H9 (cell line): ENCODE measurements around the gene MINPP1. TPM values are rescaled to one million over a fixed set of nuclear protein-coding genes. Genes with fewer than 3 reads are reported as not detected.

ENCODE experiments used
- DNase-seq: peaks from one replicate; pipeline ENCODE4 v3.0.0-alpha.2; 2017
- H2AFZ ChIP-seq: one replicate; pipeline ENCODE4 v1.6.1; 2013; ENCODE audit warnings: mild to moderate bottlenecking, low read length, control low read depth, moderate library complexity
- H2AK5ac ChIP-seq: 2 replicates; pipeline ENCODE4 v1.6.1; 2013; ENCODE audit warnings: low read length, control low read depth, mixed read lengths; ENCODE audit not compliant: insufficient read length
- H2BK120ac ChIP-seq: one replicate; pipeline ENCODE4 v1.6.1; 2013; ENCODE audit warnings: low read depth, mild to moderate bottlenecking, low read length, control low read depth, inconsistent platforms; ENCODE audit not compliant: poor library complexity, severe bottlenecking
- H2BK12ac ChIP-seq: 2 replicates; pipeline ENCODE4 v1.6.1; 2013; ENCODE audit warnings: low read length, control low read depth, mixed read lengths, low read depth; ENCODE audit not compliant: insufficient read length
- H2BK15ac ChIP-seq: 2 replicates; pipeline ENCODE4 v1.6.1; 2013; ENCODE audit warnings: low read depth, low read length, control low read depth
- H2BK20ac ChIP-seq: one replicate; pipeline ENCODE4 v1.6.1; 2013; ENCODE audit warnings: low read depth, mild to moderate bottlenecking, low read length, control low read depth, inconsistent platforms; ENCODE audit not compliant: poor library complexity, severe bottlenecking
- H2BK5ac ChIP-seq: 2 replicates; pipeline ENCODE4 v1.6.1; 2013; ENCODE audit warnings: low read length, control low read depth, mixed read lengths; ENCODE audit not compliant: insufficient read length
- H3K14ac ChIP-seq: 2 replicates; pipeline ENCODE4 v1.6.1; 2013; ENCODE audit warnings: low read length, control low read depth; ENCODE audit not compliant: insufficient read depth
- H3K18ac ChIP-seq: 2 replicates; pipeline ENCODE4 v1.6.1; 2013; ENCODE audit warnings: low read depth, mild to moderate bottlenecking, mixed read lengths, low read length, control low read depth; ENCODE audit not compliant: insufficient read length
- H3K23ac ChIP-seq: 2 replicates; pipeline ENCODE4 v1.6.1; 2013; ENCODE audit warnings: low read length, control low read depth, mixed read lengths, low read depth; ENCODE audit not compliant: insufficient read length
- H3K23me2 ChIP-seq: 2 replicates; pipeline ENCODE4 v1.6.1; 2013; ENCODE audit warnings: low read depth, mild to moderate bottlenecking, mixed read lengths, low read length, control low read depth; ENCODE audit not compliant: insufficient read length, poor library complexity, severe bottlenecking
- H3K27ac ChIP-seq: 2 replicates; pipeline ENCODE4 v1.5.1; 2013; ENCODE audit warnings: low read length, control low read depth, mixed read lengths, low read depth; ENCODE audit not compliant: insufficient read length
- H3K27me3 ChIP-seq: 2 replicates; pipeline ENCODE4 v1.6.1; 2013; ENCODE audit warnings: low read length, control low read depth, inconsistent platforms; ENCODE audit not compliant: insufficient read depth
- H3K4ac ChIP-seq: 2 replicates; pipeline ENCODE4 v1.6.1; 2013; ENCODE audit warnings: low read depth, mild to moderate bottlenecking, control low read depth, inconsistent platforms, low read length, moderate library complexity
- H3K4me1 ChIP-seq: 2 replicates; pipeline ENCODE4 v1.6.1; 2013; ENCODE audit warnings: low read length, control low read depth, inconsistent platforms; ENCODE audit not compliant: insufficient read depth
- H3K4me2 ChIP-seq: 2 replicates; pipeline ENCODE4 v1.6.1; 2013; ENCODE audit warnings: low read length, control low read depth, mixed read lengths; ENCODE audit not compliant: insufficient read length, insufficient read depth
- H3K56ac ChIP-seq: 2 replicates; pipeline ENCODE4 v1.6.1; 2013; ENCODE audit warnings: low read depth, mild to moderate bottlenecking, mixed read lengths, low read length, control low read depth; ENCODE audit not compliant: insufficient read length
- H3K79me1 ChIP-seq: 2 replicates; pipeline ENCODE4 v1.6.1; 2013; ENCODE audit warnings: low read depth, mild to moderate bottlenecking, moderate library complexity, low read length, control low read depth, inconsistent platforms; ENCODE audit not compliant: insufficient read depth, poor library complexity, severe bottlenecking
- H3K79me2 ChIP-seq: 2 replicates; pipeline ENCODE4 v1.6.1; 2013; ENCODE audit warnings: low read length, control low read depth, inconsistent platforms; ENCODE audit not compliant: insufficient read depth
- H3K9ac ChIP-seq: 2 replicates; pipeline ENCODE4 v1.6.1; 2013; ENCODE audit warnings: low read length, control low read depth, mixed read lengths; ENCODE audit not compliant: insufficient read length; ENCODE audit errors: extremely low read depth
- H3K9me3 ChIP-seq: one replicate; pipeline ENCODE4 v1.6.1; 2013; ENCODE audit warnings: low read depth, low read length, inconsistent platforms; ENCODE audit not compliant: control insufficient read depth
- H3T11ph ChIP-seq: one replicate; pipeline ENCODE4 v1.6.1; 2013; ENCODE audit warnings: mild to moderate bottlenecking, low read length, control low read depth, inconsistent platforms
- H4K20me1 ChIP-seq: one replicate; pipeline ENCODE4 v1.6.1; 2013; ENCODE audit not compliant: control insufficient read depth, insufficient read length, insufficient read depth
- H4K5ac ChIP-seq: 2 replicates; pipeline ENCODE4 v1.6.1; 2013; ENCODE audit warnings: low read depth, mild to moderate bottlenecking, mixed read lengths, low read length, control low read depth; ENCODE audit not compliant: insufficient read length
- H4K8ac ChIP-seq: replicated peaks from 2 replicates; pipeline ENCODE4 v1.6.1; 2013; ENCODE audit warnings: low read length, control low read depth, mixed read lengths, low read depth; ENCODE audit not compliant: insufficient read length
- H4K91ac ChIP-seq: 2 replicates; pipeline ENCODE4 v1.6.1; 2013; ENCODE audit warnings: low read depth, mild to moderate bottlenecking, moderate library complexity, mixed read lengths, low read length, control low read depth; ENCODE audit not compliant: insufficient read length
- H3K27ac Mint-ChIP-seq, 3 experiments: 2 replicates in 2 of 3; 3 replicates in 1 of 3; pipeline ENCODE4 v1.8.0; 2020 to 2021; ENCODE audit warnings: mixed read lengths in 3 of 3, mild to moderate bottlenecking in 1 of 3, moderate library complexity in 1 of 3
- H3K27me3 Mint-ChIP-seq: 2 replicates; pipeline ENCODE4 v1.8.0; 2021; ENCODE audit warnings: low read depth, mild to moderate bottlenecking, moderate library complexity, mixed read lengths
- H3K36me3 Mint-ChIP-seq, 3 experiments: 2 replicates in 2 of 3; 3 replicates in 1 of 3; pipeline ENCODE4 v1.8.0; 2020 to 2021; ENCODE audit warnings: low read depth in 3 of 3, mixed read lengths in 3 of 3; ENCODE audit not compliant: insufficient read depth in 1 of 3
- H3K4me1 Mint-ChIP-seq, 2 experiments: 2 replicates each; pipeline ENCODE4 v1.8.0; 2020; ENCODE audit warnings: mixed read lengths in 2 of 2
- H3K4me3 Mint-ChIP-seq, 2 experiments: 2 replicates in 1 of 2; 3 replicates in 1 of 2; pipeline ENCODE4 v1.8.0; 2020 to 2021; ENCODE audit warnings: mild to moderate bottlenecking in 2 of 2, mixed read lengths in 2 of 2, moderate library complexity in 1 of 2
- H3K9me3 Mint-ChIP-seq, 2 experiments: 2 replicates in 1 of 2; 3 replicates in 1 of 2; pipeline ENCODE4 v1.8.0; 2020; ENCODE audit warnings: mild to moderate bottlenecking in 2 of 2, mixed read lengths in 2 of 2, moderate library complexity in 1 of 2
- WGBS: extraction: QIAGEN DNeasy Blood & Tissue Kit; methylation state at CpG from one replicate; pipeline ENCODE4 v1.1.7; 2013; ENCODE audit warnings: missing lambda C conversion rate, low lambda C conversion rate, mixed read lengths; ENCODE audit not compliant: insufficient read length; ENCODE audit errors: extremely low coverage; 5-methylcytosine and 5-hydroxymethylcytosine counted together
- total RNA-seq: library from RNA; stranded (reverse); gene quantifications from 2 replicates; pipeline ENCODE4 v1.2.1, GENCODE V29; 2021
- TF ChIP-seq, protein P1 (sequence below): fragments of 200-600 bp; sonication (generic); conservative IDR thresholded peaks from 3 replicates; pipeline ENCODE4 v1.8.0; 2021; ENCODE audit warnings: antibody characterized with exemption, mild to moderate bottlenecking

The MINPP1 gene
- total RNA-seq, 1 experiment from 2014 or later = 30.3 TPM

DNA sequence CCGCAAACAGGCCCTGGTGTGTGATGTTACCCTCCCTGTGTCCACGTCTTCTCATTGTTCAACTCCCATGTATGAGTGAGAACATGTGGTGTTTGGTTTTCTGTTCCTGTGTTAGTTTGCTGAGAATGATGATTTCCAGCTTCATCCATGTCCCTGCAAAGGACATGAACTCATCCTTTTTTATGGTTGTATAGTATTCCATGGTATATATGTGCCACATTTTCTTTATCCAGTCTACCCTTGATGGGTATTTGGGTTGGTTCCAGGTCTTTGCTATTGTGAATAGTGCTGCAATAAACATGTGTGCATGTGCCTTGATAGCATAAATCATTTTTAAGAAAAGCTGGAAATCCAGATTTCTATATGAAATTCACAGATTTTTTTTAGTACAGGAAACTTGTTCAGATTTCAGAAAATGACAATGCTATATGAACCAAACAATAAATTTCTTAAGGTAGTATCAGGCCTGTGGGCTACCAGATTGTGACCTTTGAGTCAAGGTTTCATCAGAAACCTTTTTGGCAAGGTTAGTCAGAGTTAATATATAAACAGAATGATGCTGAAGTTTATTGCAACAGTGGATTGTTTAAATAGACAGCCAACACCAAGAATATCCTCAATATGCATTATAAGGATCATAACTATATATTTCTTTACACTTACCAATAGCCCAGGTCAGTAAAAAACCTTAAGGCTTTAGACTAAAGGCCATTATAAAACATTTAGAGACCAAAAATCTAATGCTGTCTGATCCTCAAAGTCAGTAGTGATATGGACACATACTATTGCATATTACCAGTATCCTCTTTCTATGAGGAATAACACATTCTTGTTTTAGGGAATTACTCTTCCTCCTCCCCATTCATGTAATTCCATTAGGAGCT, 86.3 kb downstream of the MINPP1 start:
- Mint-ChIP-seq H3K27ac (no peak overlapping the region), H3K9me3 (no peaks in the 10 kb centered on the region), H3K4me1 (peaks cover 0 to under 1% of the 10 kb centered on the region in 2 experiments; a peak in 1 of 4 replicates), H3K27me3 (no peaks in the 10 kb centered on the region), H3K36me3 (no peaks in the 10 kb centered on the region), H3K4me3 (no peak overlapping the region)
- Histone ChIP-seq H3K4me1 (no peaks in the 10 kb centered on the region), H2AFZ (no peak overlapping the region), H3K9me3 (no peaks in the 10 kb centered on the region), H4K20me1 (no peaks in the 10 kb centered on the region), H3K56ac (no peak overlapping the region), H2BK5ac (no peak overlapping the region), H2BK120ac (no peak overlapping the region), H3T11ph (no peak overlapping the region), H2BK15ac (no peak overlapping the region), H3K79me2 (no peaks in the 10 kb centered on the region), H4K5ac (no peak overlapping the region), H3K79me1 (no peaks in the 10 kb centered on the region), H4K8ac (no peak overlapping the region), H3K27ac (no peak overlapping the region), H3K14ac (no peak overlapping the region), H4K91ac (no peak overlapping the region), H3K23me2 (no peaks in the 10 kb centered on the region), H2BK12ac (no peak overlapping the region), H3K9ac (no peak overlapping the region), H3K27me3 (no peaks in the 10 kb centered on the region; the same call in 1 of the 2 replicates), H2AK5ac (no peak overlapping the region), H3K18ac (no peak overlapping the region), H2BK20ac (no peak overlapping the region), H3K4ac (no peak overlapping the region), H3K23ac (no peak overlapping the region), H3K4me2 (no peak overlapping the region)
- TF ChIP-seq, protein P1, sequence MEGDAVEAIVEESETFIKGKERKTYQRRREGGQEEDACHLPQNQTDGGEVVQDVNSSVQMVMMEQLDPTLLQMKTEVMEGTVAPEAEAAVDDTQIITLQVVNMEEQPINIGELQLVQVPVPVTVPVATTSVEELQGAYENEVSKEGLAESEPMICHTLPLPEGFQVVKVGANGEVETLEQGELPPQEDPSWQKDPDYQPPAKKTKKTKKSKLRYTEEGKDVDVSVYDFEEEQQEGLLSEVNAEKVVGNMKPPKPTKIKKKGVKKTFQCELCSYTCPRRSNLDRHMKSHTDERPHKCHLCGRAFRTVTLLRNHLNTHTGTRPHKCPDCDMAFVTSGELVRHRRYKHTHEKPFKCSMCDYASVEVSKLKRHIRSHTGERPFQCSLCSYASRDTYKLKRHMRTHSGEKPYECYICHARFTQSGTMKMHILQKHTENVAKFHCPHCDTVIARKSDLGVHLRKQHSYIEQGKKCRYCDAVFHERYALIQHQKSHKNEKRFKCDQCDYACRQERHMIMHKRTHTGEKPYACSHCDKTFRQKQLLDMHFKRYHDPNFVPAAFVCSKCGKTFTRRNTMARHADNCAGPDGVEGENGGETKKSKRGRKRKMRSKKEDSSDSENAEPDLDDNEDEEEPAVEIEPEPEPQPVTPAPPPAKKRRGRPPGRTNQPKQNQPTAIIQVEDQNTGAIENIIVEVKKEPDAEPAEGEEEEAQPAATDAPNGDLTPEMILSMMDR = no peak
- DNase-seq = no peak
- WGBS = no CpG with 5 or more reads among the region's 2 CpGs
